Keratinocyte (primary cell): ENCODE measurements around the gene NME3.

Experiments
- EZH2 ChIP-seq: IDR thresholded peaks from one replicate; pipeline ENCODE4 v1.6.1; 2012; ENCODE audit warnings: inconsistent platforms, mild to moderate bottlenecking, low read length, moderate library complexity
- TF ChIP-seq, protein P1 (sequence below), 3 experiments: IDR thresholded peaks in 1 of 3; conservative IDR thresholded peaks in 1 of 3; optimal IDR thresholded peaks in 1 of 3; 2 replicates in 2 of 3; 3 replicates in 1 of 3; pipeline versions ENCODE3 to v1.5.1; 2011; ENCODE audit warnings: low read length in 3 of 3, mild to moderate bottlenecking in 3 of 3, moderate library complexity in 2 of 3, control low read depth in 1 of 3, inconsistent platforms in 1 of 3; ENCODE audit not compliant: insufficient read depth in 2 of 3; ENCODE audit errors: extremely low read depth in 1 of 3

DNA sequence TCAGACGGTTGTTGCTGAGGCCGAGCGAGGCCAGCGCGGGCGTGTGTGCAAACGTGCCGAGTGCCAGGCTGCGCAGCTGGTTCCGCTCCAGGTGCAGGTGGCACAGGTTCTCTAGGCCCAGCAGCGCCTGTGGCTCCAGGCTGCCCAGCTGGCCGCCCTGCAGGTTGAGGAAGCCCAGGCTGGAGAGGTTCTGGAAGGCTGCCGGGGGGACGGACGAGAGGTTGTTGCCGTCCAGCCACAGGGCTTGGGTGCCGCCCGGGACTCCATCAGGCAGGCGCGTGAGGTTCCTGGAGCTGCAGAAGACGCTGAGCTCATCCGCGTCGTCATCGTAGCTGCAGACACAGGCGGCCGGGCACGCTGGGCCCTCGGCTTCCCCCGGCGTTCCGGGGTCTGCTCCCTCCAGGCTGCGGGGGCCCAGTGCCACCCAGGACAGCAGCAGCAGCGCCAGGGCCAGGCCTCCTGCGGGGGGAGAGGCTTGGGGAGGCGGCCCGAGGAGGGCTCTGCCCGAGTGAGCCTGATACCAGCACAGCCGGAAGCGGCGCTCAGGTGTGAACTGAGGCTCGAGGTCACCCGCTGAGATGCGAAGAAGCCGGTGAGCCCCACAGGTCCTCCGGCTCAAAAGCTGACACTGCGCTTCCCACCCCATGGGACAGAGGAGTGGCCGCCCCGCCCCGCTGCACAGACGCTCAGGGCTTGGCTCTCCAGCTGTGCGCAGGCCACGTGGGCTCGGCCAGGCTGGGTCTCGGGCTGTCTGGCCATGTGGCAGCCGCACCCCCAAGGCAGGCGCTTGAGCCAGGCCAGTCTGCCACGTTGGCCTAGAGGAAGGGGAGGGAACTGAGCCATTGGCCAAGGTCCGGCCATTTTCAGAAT is 20.8 kb upstream of the NME3 start:
- TF ChIP-seq, protein P1, sequence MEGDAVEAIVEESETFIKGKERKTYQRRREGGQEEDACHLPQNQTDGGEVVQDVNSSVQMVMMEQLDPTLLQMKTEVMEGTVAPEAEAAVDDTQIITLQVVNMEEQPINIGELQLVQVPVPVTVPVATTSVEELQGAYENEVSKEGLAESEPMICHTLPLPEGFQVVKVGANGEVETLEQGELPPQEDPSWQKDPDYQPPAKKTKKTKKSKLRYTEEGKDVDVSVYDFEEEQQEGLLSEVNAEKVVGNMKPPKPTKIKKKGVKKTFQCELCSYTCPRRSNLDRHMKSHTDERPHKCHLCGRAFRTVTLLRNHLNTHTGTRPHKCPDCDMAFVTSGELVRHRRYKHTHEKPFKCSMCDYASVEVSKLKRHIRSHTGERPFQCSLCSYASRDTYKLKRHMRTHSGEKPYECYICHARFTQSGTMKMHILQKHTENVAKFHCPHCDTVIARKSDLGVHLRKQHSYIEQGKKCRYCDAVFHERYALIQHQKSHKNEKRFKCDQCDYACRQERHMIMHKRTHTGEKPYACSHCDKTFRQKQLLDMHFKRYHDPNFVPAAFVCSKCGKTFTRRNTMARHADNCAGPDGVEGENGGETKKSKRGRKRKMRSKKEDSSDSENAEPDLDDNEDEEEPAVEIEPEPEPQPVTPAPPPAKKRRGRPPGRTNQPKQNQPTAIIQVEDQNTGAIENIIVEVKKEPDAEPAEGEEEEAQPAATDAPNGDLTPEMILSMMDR (optimal IDR thresholded peaks at IDR 0.05 in 1 of 3, IDR thresholded peaks at IDR 0.05 in 1 of 3, conservative IDR thresholded peaks at IDR 0.05 in 1 of 3; ENCODE audit: extremely low read depth in 1 of 3, insufficient read depth in 2 of 3, low read length in 3 of 3), result no peak
- TF ChIP-seq EZH2, result no peak
